PFSK-1 (cell line): Measurements from ENCODE around the gene OCLN.

Experiments
- REST ChIP-seq, 2 experiments: IDR thresholded peaks; 2 replicates each; pipeline versions ENCODE4 v1.6.1 to v1.8.0; 2011 to 2012; ENCODE audit warnings: low read depth in 2 of 2, low read length in 2 of 2, control low read depth in 1 of 2, inconsistent platforms in 1 of 2, mild to moderate bottlenecking in 1 of 2, moderate library complexity in 1 of 2; ENCODE audit not compliant: insufficient read depth in 1 of 2
- SIN3A ChIP-seq: IDR thresholded peaks from 2 replicates; pipeline ENCODE4 v1.6.1; 2012; ENCODE audit warnings: mild to moderate bottlenecking, low read length, moderate library complexity, borderline replicate concordance; ENCODE audit not compliant: insufficient read depth
- TAF1 ChIP-seq: IDR thresholded peaks from 2 replicates; pipeline ENCODE4 v1.6.1; 2012; ENCODE audit warnings: low read length, control low read depth, borderline replicate concordance; ENCODE audit not compliant: insufficient read depth

DNA sequence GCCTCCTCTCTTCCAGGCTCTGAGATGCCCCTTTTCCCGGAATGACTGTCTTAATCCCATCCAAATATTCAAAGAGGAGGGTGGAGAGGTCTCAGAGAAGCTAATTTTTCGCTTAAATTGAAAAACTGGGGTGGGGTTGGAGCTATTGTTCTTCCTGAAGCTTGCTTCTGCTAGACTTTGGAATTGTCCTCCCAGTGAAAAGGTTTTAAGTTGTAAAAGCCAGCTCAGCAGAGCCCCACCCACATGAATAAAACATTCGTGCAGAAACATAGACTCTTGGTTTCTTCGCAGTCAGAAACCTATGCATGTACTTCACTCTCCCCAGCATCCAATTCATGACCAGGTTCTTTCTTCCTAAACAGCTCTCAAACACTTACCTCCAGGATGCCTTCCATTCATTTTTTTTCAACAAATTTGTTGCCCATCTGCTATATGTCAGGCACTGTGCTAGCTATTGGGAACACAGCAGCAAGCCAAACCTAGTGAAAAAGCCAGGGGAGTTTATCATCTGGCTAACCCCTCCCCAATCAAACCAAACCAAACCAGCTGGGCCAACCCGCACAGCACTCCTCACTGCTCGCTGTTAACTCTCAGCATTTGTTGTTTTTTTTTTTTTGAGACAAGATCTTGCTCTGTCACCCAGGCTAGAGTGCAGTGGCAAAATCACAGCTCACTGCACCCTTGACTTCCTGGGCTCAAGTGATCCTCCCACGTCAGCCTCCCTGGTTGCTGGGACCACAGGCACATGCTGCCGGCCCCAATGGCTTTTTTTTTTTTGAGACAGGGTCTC is 37.9 kb upstream of the OCLN start:
- TF ChIP-seq REST (IDR thresholded peaks at IDR 0.05; ENCODE audit: insufficient read depth in 1 of 2, low read depth in 2 of 2, low read length in 2 of 2) (no peak), TAF1 (no peak), SIN3A (no peak)
